Karpas-422 (cell line): ENCODE data around the gene POLRMT. TPM values are rescaled to one million over a fixed set of nuclear protein-coding genes. Genes with fewer than 3 reads are reported as not detected.

Experiments
- DNase-seq: peaks from one replicate; pipeline ENCODE4 v3.0.0-alpha.2; 2015
- H2AFZ ChIP-seq: fragments of 200-600 bp; sonication (generic); 2 replicates; pipeline ENCODE4 v1.6.1; 2014; ENCODE audit warnings: antibody characterized with exemption, low read length, mixed read lengths
- H3K27ac ChIP-seq: fragments of 200-600 bp; sonication (generic); 2 replicates; pipeline ENCODE4 v1.5.1; 2014; ENCODE audit warnings: mild to moderate bottlenecking, low read length, moderate library complexity
- H3K27me3 ChIP-seq: fragments of 200-600 bp; sonication (generic); 2 replicates; pipeline ENCODE4 v1.6.1; 2014; ENCODE audit warnings: low read length, mixed read lengths
- H3K36me3 ChIP-seq: fragments of 200-600 bp; sonication (generic); 2 replicates; pipeline ENCODE4 v1.6.1; 2014; ENCODE audit warnings: low read length, mixed read lengths; ENCODE audit not compliant: insufficient read depth
- H3K4me1 ChIP-seq: fragments of 200-600 bp; sonication (generic); 2 replicates; pipeline ENCODE4 v1.6.1; 2014; ENCODE audit warnings: mild to moderate bottlenecking, low read length, mixed read lengths
- H3K4me2 ChIP-seq: fragments of 200-600 bp; sonication (generic); 2 replicates; pipeline ENCODE4 v1.6.1; 2014; ENCODE audit warnings: low read length, low read depth, mild to moderate bottlenecking; ENCODE audit not compliant: poor library complexity, severe bottlenecking
- H3K4me3 ChIP-seq: fragments of 200-600 bp; sonication (generic); 2 replicates; pipeline ENCODE4 v1.5.1; 2014; ENCODE audit warnings: mild to moderate bottlenecking, antibody characterized with exemption, low read length, mixed read lengths
- H3K79me2 ChIP-seq: fragments of 200-600 bp; sonication (generic); 2 replicates; pipeline ENCODE4 v1.6.1; 2014; ENCODE audit warnings: mild to moderate bottlenecking, low read length, mixed read lengths
- H3K9ac ChIP-seq: fragments of 200-600 bp; sonication (generic); 2 replicates; pipeline ENCODE4 v1.6.0; 2014; ENCODE audit warnings: low read length
- H3K9me2 ChIP-seq: fragments of 200-600 bp; sonication (generic), shearing (Covaris generic); replicated peaks from 2 replicates; pipeline ENCODE4 v1.6.0; 2014; ENCODE audit warnings: mild to moderate bottlenecking, low read length, moderate library complexity; ENCODE audit not compliant: insufficient read depth
- H3K9me3 ChIP-seq: fragments of 300-700, 200-600 bp; sonication (generic); 2 replicates; pipeline ENCODE4 v1.6.1; 2014; ENCODE audit warnings: low read length, mixed read lengths
- H4K20me1 ChIP-seq: fragments of 200-600 bp; sonication (generic); 2 replicates; pipeline ENCODE4 v1.6.1; 2014; ENCODE audit warnings: mild to moderate bottlenecking, antibody characterized with exemption, low read length, low read depth; ENCODE audit not compliant: insufficient read depth
- total RNA-seq: library from RNA; depleted of rRNA; stranded (reverse); fragments of >200 nt; shearing (Covaris generic); gene quantifications from 2 replicates; pipeline ENCODE4 v1.2.3, GENCODE V29; 2014; ENCODE audit warnings: low replicate concordance

The POLRMT gene
- total RNA-seq, 1 experiment from 2014 or later = 51.5 TPM

- Histone ChIP-seq H3K4me3 (no peak overlapping the region), H3K4me1 (no peaks in the 10 kb centered on the region)
Observed at GRCh38 chr19:594265-594870, 39.0 kb downstream of the POLRMT start.

DNA sequence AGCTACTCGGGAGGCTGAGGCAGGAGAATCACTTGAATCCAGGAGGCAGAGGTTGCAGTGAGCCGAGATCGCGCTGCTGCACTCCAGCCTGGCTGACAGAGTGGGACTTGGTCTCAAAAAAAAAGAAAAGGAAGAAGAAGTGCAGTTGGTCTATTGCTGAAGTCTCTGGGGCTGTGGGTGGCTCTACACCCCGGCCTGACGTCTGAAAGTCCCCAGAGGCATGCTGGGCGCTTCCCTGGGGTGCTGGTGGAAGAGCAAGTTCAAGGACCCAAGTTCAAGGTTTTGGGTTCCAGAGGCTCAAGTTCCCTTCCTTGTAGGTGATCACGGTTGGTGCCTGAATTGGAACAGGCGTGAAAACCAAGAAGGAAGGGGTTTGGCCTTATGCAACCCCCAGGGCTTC, 39.8 kb downstream of the POLRMT start:
- H3K9me2 ChIP-seq = no peaks in the 10 kb centered on the region
- no peak overlapping the region for H2AFZ ChIP-seq
- no peak overlapping the region for H3K27ac ChIP-seq
- H3K4me3 ChIP-seq = no peak overlapping the region
- H4K20me1 ChIP-seq = no peaks in the 10 kb centered on the region
- peaks cover 2% of the 10 kb centered on the region for H3K4me1 ChIP-seq
- no peaks in the 10 kb centered on the region for H3K27me3 ChIP-seq
- no peaks in the 10 kb centered on the region for H3K79me2 ChIP-seq
- H3K4me2 ChIP-seq = no peak overlapping the region
- H3K9ac ChIP-seq = no peak overlapping the region
- no peaks in the 10 kb centered on the region for H3K9me3 ChIP-seq
- no peaks in the 10 kb centered on the region for H3K36me3 ChIP-seq
- peak; percentile 74 for DNase-seq

More at GRCh38 chr19:594265-594870, 39.0 kb downstream of the POLRMT start:
- no peak overlapping the region for H3K9ac ChIP-seq
- no peaks in the 10 kb centered on the region for H3K9me2 ChIP-seq
- no peak overlapping the region for H3K27ac ChIP-seq
- no peaks in the 10 kb centered on the region for H4K20me1 ChIP-seq
- no peaks in the 10 kb centered on the region for H3K27me3 ChIP-seq
- H3K9me3 ChIP-seq = no peaks in the 10 kb centered on the region
- no peak overlapping the region for H3K4me2 ChIP-seq
- H3K36me3 ChIP-seq = no peaks in the 10 kb centered on the region
- DNase-seq = no peak
- no peak overlapping the region for H2AFZ ChIP-seq
- no peaks in the 10 kb centered on the region for H3K79me2 ChIP-seq

DNA sequence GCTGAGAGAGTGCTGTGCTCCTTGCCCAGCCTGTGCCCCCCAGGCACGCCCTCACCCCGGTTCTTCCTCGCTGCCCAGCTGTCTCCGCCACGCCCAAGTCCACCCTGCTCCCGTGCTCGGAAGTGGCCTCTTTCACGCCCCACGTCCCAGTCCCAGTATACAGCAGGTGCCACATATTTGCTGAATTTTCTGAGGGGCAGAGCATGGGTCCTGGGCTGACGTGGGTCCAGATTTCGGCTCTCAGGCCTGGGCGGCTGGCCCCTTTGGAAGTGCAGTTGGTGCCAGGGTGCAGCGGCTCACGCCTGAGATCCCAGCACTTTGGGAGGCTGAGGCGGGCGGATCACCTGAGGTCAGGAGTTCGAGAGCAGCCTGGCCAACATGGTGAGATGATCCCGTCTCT, 40.3 kb downstream of the POLRMT start:
- Histone ChIP-seq H3K9me3 (no peaks in the 10 kb centered on the region), H3K9ac (no peak overlapping the region), H3K79me2 (no peaks in the 10 kb centered on the region), H3K27me3 (no peaks in the 10 kb centered on the region), H3K4me2 (no peak overlapping the region), H2AFZ (no peak overlapping the region), H3K27ac (no peak overlapping the region), H3K4me1 (peaks cover 7% of the 10 kb centered on the region), H3K4me3 (no peak overlapping the region), H3K9me2 (no peaks in the 10 kb centered on the region), H4K20me1 (no peaks in the 10 kb centered on the region), H3K36me3 (no peaks in the 10 kb centered on the region)
- no peak for DNase-seq

DNA sequence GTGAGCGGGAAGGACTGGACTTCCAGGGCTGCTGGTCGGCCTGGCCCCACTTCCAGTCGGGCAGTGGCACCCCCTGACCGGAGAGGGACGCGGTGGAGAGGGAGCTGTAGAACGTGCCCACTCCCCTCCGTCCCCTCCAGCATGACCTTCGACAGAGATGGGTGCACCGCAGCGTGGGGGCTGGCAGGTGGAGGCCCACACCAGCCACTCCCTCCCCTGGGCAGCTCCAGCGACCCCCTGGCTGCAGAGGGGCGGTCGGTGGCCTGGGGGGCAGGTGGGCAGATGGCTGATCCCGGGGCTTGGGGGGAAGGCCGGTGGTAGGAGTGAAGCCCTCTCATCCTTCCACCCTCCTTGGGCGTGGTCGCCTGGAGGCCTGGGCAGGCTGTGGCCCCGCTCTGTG, 41.2 kb downstream of the POLRMT start:
- DNase-seq = no peak
- Histone ChIP-seq H3K36me3 (no peaks in the 10 kb centered on the region), H3K9me2 (no peaks in the 10 kb centered on the region), H3K27me3 (no peaks in the 10 kb centered on the region), H2AFZ (no peak overlapping the region), H3K9ac (no peak overlapping the region), H3K9me3 (no peaks in the 10 kb centered on the region), H3K79me2 (no peaks in the 10 kb centered on the region), H3K4me3 (no peak overlapping the region), H3K27ac (no peak overlapping the region), H3K4me1 (peaks cover 8% of the 10 kb centered on the region), H4K20me1 (no peaks in the 10 kb centered on the region), H3K4me2 (no peak overlapping the region)

GRCh38 chr19:591099-591958, 42.0 kb downstream of the POLRMT start:
- no peaks in the 10 kb centered on the region for H3K79me2 ChIP-seq
- H3K9me3 ChIP-seq = no peaks in the 10 kb centered on the region
- no peak for DNase-seq
- H3K36me3 ChIP-seq = no peaks in the 10 kb centered on the region
- peaks cover 8% of the 10 kb centered on the region for H3K4me1 ChIP-seq
- no peak overlapping the region for H3K27ac ChIP-seq
- no peaks in the 10 kb centered on the region for H4K20me1 ChIP-seq
- H3K4me3 ChIP-seq = no peak overlapping the region
- no peak overlapping the region for H2AFZ ChIP-seq
- no peak overlapping the region for H3K4me2 ChIP-seq
- no peak overlapping the region for H3K9ac ChIP-seq
- H3K9me2 ChIP-seq = no peaks in the 10 kb centered on the region
- no peaks in the 10 kb centered on the region for H3K27me3 ChIP-seq

- DNase-seq = no peak
- H3K4me3 ChIP-seq = no peak overlapping the region
- H3K9me2 ChIP-seq = no peaks in the 10 kb centered on the region
- no peaks in the 10 kb centered on the region for H3K27me3 ChIP-seq
- no peak overlapping the region for H3K9ac ChIP-seq
- no peaks in the 10 kb centered on the region for H3K9me3 ChIP-seq
- H2AFZ ChIP-seq = no peak overlapping the region
- no peaks in the 10 kb centered on the region for H4K20me1 ChIP-seq
- no peaks in the 10 kb centered on the region for H3K79me2 ChIP-seq
- no peaks in the 10 kb centered on the region for H3K36me3 ChIP-seq
- H3K4me1 ChIP-seq = peaks cover 8% of the 10 kb centered on the region
- H3K4me2 ChIP-seq = no peak overlapping the region
- H3K27ac ChIP-seq = no peak overlapping the region
Observed at GRCh38 chr19:590750-591098, 42.6 kb downstream of the POLRMT start.

DNA sequence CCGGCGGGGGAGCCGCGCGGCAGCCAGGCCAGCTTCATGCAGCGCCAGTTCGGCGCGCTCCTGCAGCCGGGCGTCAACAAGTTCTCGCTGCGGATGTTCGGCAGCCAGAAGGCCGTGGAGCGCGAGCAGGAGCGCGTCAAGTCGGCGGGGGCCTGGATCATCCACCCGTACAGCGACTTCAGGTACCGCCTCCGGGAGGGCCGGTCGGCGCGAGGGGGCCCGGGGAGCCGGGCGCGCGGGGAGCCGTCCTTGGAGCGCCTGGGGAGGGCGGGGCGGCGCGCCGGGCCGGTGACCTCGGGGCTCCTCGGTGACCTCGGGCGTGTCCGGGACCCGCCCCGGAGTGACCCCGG, 43.0 kb downstream of the POLRMT start:
- Histone ChIP-seq H3K9ac (no peak overlapping the region), H3K36me3 (no peaks in the 10 kb centered on the region), H3K27ac (no peak overlapping the region), H3K4me3 (no peak overlapping the region), H2AFZ (no peak overlapping the region), H3K9me3 (no peaks in the 10 kb centered on the region), H3K79me2 (no peaks in the 10 kb centered on the region), H4K20me1 (no peaks in the 10 kb centered on the region), H3K4me2 (no peak overlapping the region), H3K4me1 (peaks cover 8% of the 10 kb centered on the region), H3K9me2 (no peaks in the 10 kb centered on the region), H3K27me3 (no peaks in the 10 kb centered on the region)
- DNase-seq = no peak

DNA sequence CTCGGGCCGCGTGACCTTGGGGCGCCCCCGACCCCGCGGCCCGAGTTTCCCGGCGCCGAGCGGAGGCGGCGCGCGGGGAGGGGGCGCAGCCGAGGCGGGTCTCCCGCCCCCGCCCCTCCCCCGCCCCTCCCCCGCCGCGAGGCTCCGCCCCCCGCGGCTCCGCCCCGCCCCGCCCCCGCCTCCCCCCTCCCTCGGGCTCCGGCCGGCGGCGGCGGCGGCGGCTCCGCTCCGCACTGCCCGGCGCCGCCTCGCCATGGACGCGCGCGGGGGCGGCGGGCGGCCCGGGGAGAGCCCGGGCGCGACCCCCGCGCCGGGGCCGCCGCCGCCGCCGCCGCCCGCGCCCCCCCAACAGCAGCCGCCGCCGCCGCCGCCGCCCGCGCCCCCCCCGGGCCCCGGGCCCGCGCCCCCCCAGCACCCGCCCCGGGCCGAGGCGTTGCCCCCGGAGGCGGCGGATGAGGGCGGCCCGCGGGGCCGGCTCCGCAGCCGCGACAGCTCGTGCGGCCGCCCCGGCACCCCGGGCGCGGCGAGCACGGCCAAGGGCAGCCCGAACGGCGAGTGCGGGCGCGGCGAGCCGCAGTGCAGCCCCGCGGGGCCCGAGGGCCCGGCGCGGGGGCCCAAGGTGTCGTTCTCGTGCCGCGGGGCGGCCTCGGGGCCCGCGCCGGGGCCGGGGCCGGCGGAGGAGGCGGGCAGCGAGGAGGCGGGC, 43.5 kb downstream of the POLRMT start, which contains the start of gene HCN2:
Gene HCN2 (plus strand): TSS at position 189 of the 703 bp plus-strand sequence. CDS start 65 bp downstream, at position 254.
- no peak within 1 kb of the TSS for H3K4me2 ChIP-seq
- no peak within 1 kb of the TSS for H2AFZ ChIP-seq
- peaks cover 8% of the 10 kb centered on the region for H3K4me1 ChIP-seq
- H3K4me3 ChIP-seq = no peak within 1 kb of the TSS
- H3K9ac ChIP-seq = peak within 1 kb of the TSS; percentile 47; the same call in 1 of the 2 replicates
- no peak for DNase-seq
- H4K20me1 ChIP-seq = peaks cover 3% of the 10 kb centered on the region; the same call in 1 of the 2 replicates
- H3K79me2 ChIP-seq = no peaks in the 10 kb centered on the region
- no peaks in the 10 kb centered on the region for H3K9me2 ChIP-seq
- H3K36me3 ChIP-seq = no peaks in the 10 kb centered on the region
- no peak within 1 kb of the TSS for H3K27ac ChIP-seq
- H3K9me3 ChIP-seq = no peaks in the 10 kb centered on the region
- no peaks in the 10 kb centered on the region for H3K27me3 ChIP-seq
